A673 (cell line): Measurements from ENCODE around the gene SHISA9. TPM values are rescaled to one million over a fixed set of nuclear protein-coding genes. Genes with fewer than 3 reads are reported as not detected.

Experiments
- BruUV-seq: library from RNA; stranded (reverse); fragments of 400-500 nt; replicated peaks from 2 replicates; lab custom pipeline; 2021; lab: Mats Ljungman, UMichigan
- CTCF ChIA-PET: fragments of 300-600 bp; sonication (Branson Sonifier 250); formaldehyde crosslinking; loops from one replicate; lab custom pipeline; 2022; ENCODE audit warnings: antibody characterized with exemption; lab: Charles Lee
- POLR2A ChIA-PET: fragments of 300-600 bp; sonication (Branson Sonifier 250); formaldehyde crosslinking; loops from one replicate; lab custom pipeline; 2022; ENCODE audit warnings: antibody characterized with exemption; ENCODE audit not compliant: low non-redundant PET; lab: Charles Lee
- DNase-seq: peaks from one replicate; pipeline ENCODE4 v3.0.0-alpha.2; 2015; ENCODE audit warnings: low spot score
- H3K27ac ChIP-seq: fragments of 200-600 bp; sonication (generic); 2 replicates; pipeline ENCODE4 v1.5.1; 2016; ENCODE audit warnings: mixed run types, low read depth, mild to moderate bottlenecking, mixed read lengths, antibody characterized with exemption, low read length; ENCODE audit not compliant: poor library complexity, severe bottlenecking
- H3K27me3 ChIP-seq: fragments of 200-600 bp; sonication (generic); replicated peaks from 2 replicates; pipeline ENCODE4 v1.6.1; 2017; ENCODE audit warnings: mixed run types, low read depth, mild to moderate bottlenecking, mixed read lengths, antibody characterized with exemption, low read length; ENCODE audit not compliant: insufficient read depth, poor library complexity
- H3K36me3 ChIP-seq: fragments of 200-600 bp; sonication (generic); 2 replicates; pipeline ENCODE4 v1.6.1; 2016; ENCODE audit warnings: mixed run types, mild to moderate bottlenecking, mixed read lengths, antibody characterized with exemption, low read length; ENCODE audit not compliant: insufficient read depth, poor library complexity, severe bottlenecking
- H3K4me1 ChIP-seq: fragments of 200-600 bp; sonication (generic); 2 replicates; pipeline ENCODE4 v1.6.1; 2017; ENCODE audit warnings: mixed run types, mild to moderate bottlenecking, mixed read lengths, antibody characterized with exemption, low read length; ENCODE audit not compliant: insufficient read depth, poor library complexity, severe bottlenecking
- H3K4me3 ChIP-seq: fragments of 200-600 bp; sonication (generic); 2 replicates; pipeline ENCODE4 v1.5.1; 2016; ENCODE audit warnings: low read depth, mixed run types, mild to moderate bottlenecking, mixed read lengths, low read length; ENCODE audit not compliant: poor library complexity, severe bottlenecking
- H3K9me3 ChIP-seq: fragments of 200-600 bp; sonication (generic); 2 replicates; pipeline ENCODE4 v1.6.1; 2016; ENCODE audit warnings: mixed run types, low read depth, mild to moderate bottlenecking, mixed read lengths, antibody characterized with exemption, low read length; ENCODE audit not compliant: poor library complexity, severe bottlenecking
- CTCF ChIP-seq: fragments of 300-800, 200-600 bp; sonication (generic); conservative IDR thresholded peaks from 2 replicates; pipeline ENCODE4 v1.5.1; 2017; ENCODE audit warnings: low read depth, mild to moderate bottlenecking, antibody characterized with exemption, low read length, moderate library complexity, mixed read lengths
- EZH2 ChIP-seq: fragments of 200-600 bp; sonication (generic); IDR thresholded peaks from 2 replicates; pipeline ENCODE4 v1.6.1; 2017; ENCODE audit warnings: borderline replicate concordance, low read depth, mild to moderate bottlenecking, mixed read lengths, antibody characterized with exemption, low read length; ENCODE audit not compliant: poor library complexity, severe bottlenecking
- intact Hi-C: fragments of 100-400 bp; cut with micrococcal nuclease; formaldehyde crosslinking; loops from one replicate; pipeline ENCODE4 v1.10.0; 2022; ENCODE audit not compliant: unreplicated experiment
- total RNA-seq: library from RNA; stranded (reverse); gene quantifications from 2 replicates; pipeline ENCODE4 v1.2.3, GENCODE V29; 2021

Gene SHISA9
- total RNA-seq, 1 experiment from 2014 or later, result not detected

- Histone ChIP-seq H3K36me3 (no peaks in the 10 kb centered on the region), H3K27ac (no peak overlapping the region), H3K9me3 (no peaks in the 10 kb centered on the region), H3K4me1 (no peaks in the 10 kb centered on the region), H3K4me3 (no peak overlapping the region), H3K27me3 (no peaks in the 10 kb centered on the region)
- intact Hi-C loops, result no loop called here
- BruUV-seq, result no TSS peak
- CTCF ChIA-PET, result no interaction called here
- DNase-seq, result peak; percentile 34
- TF ChIP-seq EZH2 (no peak), CTCF (no peak)
- POLR2A ChIA-PET, result no interaction called here
Measured at GRCh38 chr16:13036600-13036999, 135.2 kb downstream of the SHISA9 start.

- TF ChIP-seq CTCF (no peak), EZH2 (no peak)
- H3K27ac ChIP-seq, result no peak overlapping the region
- H3K27me3 ChIP-seq, result no peaks in the 10 kb centered on the region
- no peaks in the 10 kb centered on the region for H3K9me3 ChIP-seq
- H3K36me3 ChIP-seq, result no peaks in the 10 kb centered on the region
- no peak for DNase-seq
- intact Hi-C loops, result no loop called here
- H3K4me3 ChIP-seq, result no peak overlapping the region
- POLR2A ChIA-PET, result no interaction called here
- CTCF ChIA-PET, result no interaction called here
- BruUV-seq, result no TSS peak
- no peaks in the 10 kb centered on the region for H3K4me1 ChIP-seq
Measured at GRCh38 chr16:13038591-13038990, 137.2 kb downstream of the SHISA9 start.

- DNase-seq, result no peak
- ChIA-PET CTCF (no interaction called here), POLR2A (no interaction called here)
- no peaks in the 10 kb centered on the region for H3K27me3 ChIP-seq
- H3K4me3 ChIP-seq, result no peak overlapping the region
- no peak for TF ChIP-seq EZH2
- no peak for TF ChIP-seq CTCF
- BruUV-seq, result no TSS peak
- no peak overlapping the region for H3K27ac ChIP-seq
- no peaks in the 10 kb centered on the region for H3K4me1 ChIP-seq
- H3K9me3 ChIP-seq, result peaks cover 6% of the 10 kb centered on the region
- no peaks in the 10 kb centered on the region for H3K36me3 ChIP-seq
- intact Hi-C loops, result no loop called here
Measured at GRCh38 chr16:13039526-13039925, 138.1 kb downstream of the SHISA9 start.
